ENCODE measurements around the gene GABRE. TPM values are rescaled to one million over a fixed set of nuclear protein-coding genes. Genes with fewer than 3 reads are reported as not detected.

Gene GABRE
- total RNA-seq, 2 donors from 2014 or later, result 19.2 to 24.4 TPM

Small RNAs within 50 kb of the gene (microRNA-seq; reads per million reads assigned to microRNA genes)
- gene MIR224 (ENCODE audit: borderline microRNAs expressed in 2 of 2) (836 to 1,204 reads per million in 2 donors), gene MIR452 (ENCODE audit: borderline microRNAs expressed in 2 of 2) (245 to 424 reads per million in 2 donors)

Other genes with a start within 250 kb of the GABRE start
- gene CNGA2, start 239.9 kb downstream of the GABRE start, total RNA-seq, result not detected
- gene MAGEA4, start 61.8 kb downstream of the GABRE start, total RNA-seq, result not detected
- not detected for gene MAGEA10, start 163.9 kb upstream of the GABRE start, total RNA-seq

All from posterior vena cava (tissue), 2 donors.